NCI-H2171 (cell line): Measurements from ENCODE around the gene ADAM22.
"Not testable (repeated sequence)": the region's sequence is repeated elsewhere in the genome, so short reads cannot be mapped to it uniquely, and the experiment has no call there.

Experiments used
- DNase-seq: peaks from one replicate; lab custom pipeline; 2025; lab: John Stamatoyannopoulos, UW

Gene ADAM22

DNA sequence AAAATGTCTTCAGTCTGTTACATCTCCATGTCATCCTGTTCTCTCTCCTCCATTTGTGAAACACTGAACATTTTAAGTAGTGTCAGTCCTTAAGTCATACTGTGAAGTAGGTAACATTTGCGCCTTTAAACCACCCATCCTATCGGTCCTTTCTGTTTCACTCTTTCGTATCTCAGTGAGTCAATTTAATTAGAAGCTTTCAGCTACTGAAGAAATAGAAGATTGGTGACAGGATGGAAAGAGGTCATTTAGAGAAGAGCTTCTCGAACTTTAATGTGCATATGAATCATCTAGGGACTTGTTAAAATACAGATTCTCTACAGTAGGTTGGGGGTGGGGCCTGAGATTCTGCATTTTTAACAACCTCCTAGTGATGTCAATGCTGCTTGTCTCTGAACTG is 172.4 kb downstream of the ADAM22 start:
- no peak for DNase-seq

DNA sequence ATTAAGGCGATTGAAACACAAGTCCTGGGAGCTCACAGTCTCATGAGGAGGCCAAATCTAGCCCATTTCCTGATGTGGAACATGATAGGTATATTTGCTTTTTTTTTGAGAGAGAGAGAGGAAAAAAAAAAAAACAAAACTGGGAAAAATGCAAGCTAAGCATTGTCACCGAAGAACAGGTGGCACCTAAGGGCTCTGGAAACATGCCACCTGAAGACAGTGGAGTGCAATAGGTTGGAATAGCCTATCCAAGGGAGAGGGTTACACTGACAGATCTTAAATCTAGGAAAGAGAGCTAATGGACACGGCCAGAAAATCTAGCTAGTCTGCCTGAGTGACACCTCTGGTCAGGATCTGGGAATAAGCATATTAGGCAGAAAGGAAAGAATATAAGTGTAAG is 175.6 kb downstream of the ADAM22 start:
- peak; percentile 62 for DNase-seq

DNA sequence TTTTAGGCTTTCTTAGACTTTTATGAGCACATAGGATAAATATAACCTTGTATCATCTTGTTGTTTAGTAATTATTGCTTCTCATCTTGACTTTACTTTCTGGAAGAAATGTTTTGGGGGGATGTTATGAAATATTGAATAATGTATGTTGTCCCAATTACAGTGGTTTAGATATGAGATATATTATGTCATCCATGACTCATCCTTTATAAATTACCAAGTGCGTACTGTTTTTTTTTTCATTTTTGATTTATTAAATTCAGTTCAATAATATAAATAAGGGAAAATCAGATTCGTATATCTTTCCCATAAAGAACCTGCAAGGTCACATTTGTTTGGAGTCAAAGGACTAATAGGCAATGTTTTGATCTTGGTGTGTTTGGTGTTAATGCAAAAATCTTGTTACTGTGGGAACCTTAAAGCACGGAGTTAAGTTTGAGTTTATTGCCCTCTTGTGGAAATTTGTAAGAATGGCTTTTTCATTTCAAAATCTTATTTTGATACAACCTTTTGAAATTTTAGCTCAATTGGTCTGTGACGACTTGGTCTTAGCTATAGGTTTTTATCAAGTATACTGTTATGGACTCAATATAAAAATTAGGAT is 177.2 kb downstream of the ADAM22 start:
- peak; percentile 4 for DNase-seq

DNA sequence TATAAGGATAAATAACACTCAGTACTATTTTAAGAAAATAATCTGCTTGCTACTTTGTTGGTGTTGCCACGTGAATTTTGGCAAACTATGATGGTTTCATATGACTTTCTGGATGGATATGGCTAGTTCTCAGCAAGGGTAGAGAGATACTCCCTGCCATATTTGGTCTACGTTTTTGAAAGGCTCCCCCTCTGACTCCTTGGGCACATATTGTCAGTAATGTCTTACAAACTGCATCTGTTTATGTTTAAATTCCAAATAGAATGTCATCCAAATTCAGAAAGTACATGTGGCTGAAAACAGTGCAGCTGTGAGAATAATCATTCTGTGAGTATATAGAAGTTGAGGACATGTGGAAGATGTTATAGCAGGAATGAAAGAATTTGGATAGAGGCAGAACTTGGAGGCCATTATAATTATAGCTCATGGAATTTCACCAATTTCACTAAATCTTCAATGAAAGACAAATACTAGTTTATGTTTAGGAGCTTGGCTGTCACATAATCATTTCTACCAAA is 178.0 kb downstream of the ADAM22 start:
- DNase-seq = no peak

DNA sequence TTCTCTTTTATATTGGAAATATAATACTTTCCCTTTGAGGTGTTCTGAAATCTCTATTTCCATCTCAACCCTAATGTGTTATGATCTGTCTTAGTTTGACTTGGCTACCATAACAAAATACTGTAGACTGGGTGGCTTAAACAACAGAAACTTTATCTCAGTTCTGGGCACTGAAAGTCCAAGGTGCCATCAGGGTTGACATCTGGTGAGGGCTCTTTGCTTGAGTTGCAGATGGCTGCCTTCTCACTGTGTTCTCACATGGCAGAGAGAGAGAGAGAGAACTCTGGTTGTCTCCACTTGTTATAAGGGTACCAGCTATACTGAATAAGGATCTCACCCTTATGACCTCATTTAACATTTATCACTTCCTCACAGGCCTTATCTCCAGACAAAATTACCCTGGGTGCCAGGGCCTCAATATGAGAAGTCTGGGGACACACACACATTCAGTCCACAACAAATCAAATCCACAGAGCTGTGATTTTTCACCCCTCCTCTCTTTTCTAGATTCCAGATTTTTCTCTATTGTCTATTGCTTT is 181.3 kb downstream of the ADAM22 start:
- DNase-seq = peak; percentile 21

DNA sequence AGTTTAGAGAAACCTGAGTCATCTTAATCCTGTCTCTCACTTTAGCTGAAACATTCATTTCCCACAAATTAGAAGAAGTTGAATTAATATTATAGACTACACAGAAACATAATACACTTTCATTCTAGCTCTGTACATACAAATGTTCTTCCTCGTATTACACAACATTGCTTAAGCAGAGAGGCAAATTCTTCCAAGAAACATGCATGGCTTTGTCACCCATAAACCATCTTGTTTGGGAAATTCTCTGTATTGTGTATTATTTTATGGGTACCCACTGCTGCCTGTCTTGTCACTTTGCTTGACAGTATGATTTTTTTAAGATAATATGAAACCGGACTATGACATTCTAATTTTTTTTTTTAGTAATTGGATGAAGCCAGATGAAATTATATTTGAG is 181.8 kb downstream of the ADAM22 start:
- no peak for DNase-seq

DNA sequence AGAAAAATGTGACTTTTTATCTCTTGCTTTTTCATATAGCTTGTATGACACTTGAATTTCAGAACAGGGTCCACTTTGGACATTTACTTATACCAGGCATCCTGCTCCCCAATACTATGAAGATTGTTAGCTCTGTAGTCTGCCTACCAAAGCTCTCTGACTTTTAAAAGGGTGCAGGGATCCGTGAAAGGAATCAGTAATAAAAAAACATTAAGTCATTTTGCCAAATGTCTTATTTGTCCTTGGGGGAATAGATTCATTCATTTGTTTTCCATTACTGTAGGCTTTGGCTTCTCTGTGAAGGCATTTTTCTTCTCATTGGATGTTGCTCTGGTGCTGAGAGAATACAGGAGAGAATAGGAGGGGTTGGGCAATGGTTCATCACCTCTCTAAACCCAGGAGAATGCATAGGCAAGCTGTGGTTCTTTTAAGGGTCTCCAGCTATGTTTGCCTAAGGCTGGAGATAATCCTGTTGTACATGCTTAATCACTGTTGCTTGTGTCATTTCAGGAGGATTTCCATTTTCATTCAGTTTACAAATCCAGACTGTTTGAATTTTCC is 182.3 kb downstream of the ADAM22 start:
- DNase-seq = peak; percentile 1

DNA sequence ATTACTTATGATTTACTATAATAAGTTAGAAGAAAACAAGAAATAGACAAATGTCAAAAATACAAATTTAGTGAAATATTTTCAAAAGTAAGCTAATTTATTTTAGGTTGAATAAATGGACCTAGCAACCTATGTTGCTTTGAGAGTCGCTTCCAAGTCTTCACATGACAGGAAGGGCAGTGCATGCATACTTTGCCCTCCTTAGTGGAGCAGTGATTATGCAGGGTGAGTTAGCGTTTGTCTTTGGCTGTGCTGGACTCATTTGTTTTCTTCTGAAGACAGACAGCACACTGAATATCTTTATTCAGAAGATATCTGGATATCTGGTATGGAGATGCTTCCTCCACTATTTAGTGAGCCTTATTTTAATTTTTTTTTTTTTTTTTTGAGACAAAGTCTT is 183.3 kb downstream of the ADAM22 start:
- no peak for DNase-seq

DNA sequence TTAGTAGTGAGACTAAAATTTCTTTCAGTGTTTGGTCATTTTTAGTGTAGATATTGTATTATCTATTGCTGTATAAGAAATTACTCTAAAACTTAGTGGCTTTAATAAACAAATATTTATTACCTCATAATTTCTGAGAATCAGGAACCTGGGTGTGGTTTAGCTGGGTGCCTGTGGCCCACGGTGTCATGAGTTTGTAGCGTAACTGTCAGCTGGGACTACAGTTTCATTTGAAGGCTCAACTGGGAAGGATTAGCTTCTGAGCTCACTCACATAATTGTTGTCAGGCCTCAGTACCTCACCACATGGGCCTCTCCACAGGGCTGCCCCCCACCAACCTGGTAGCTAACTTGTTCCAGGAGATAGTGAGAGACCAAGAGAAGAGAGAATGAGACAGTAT is 187.3 kb downstream of the ADAM22 start:
- no peak for DNase-seq

DNA sequence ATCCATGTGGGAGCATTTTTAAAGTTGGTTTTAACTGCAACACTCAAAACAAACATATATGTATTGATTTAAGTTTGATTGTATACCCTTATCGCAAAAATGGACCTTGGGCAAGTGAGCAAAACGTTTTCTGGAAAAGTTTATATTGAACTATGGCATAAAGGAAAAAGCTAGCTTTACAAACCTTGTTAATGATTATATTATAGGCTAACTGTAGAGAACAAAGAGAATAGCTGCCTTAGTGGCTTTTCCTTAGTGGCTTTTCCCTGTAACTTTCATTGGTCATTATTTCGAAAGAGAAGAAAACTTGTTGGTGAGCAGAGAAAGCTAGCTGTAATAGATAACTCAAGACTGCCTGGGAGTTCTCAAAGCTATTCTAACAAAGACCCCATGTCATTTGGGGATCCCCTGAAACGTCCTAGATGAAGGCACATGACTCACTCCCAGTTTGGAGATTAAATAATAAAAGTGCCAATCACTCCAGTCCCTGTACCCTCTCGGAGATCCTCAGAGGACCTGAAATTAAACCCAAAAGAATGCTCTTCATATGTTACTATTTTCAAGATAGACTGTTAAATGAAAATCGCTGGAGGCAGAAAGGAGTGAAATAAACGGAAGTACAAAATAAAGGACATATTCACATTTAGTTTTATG is 193.7 kb downstream of the ADAM22 start:
- DNase-seq = no peak

DNA sequence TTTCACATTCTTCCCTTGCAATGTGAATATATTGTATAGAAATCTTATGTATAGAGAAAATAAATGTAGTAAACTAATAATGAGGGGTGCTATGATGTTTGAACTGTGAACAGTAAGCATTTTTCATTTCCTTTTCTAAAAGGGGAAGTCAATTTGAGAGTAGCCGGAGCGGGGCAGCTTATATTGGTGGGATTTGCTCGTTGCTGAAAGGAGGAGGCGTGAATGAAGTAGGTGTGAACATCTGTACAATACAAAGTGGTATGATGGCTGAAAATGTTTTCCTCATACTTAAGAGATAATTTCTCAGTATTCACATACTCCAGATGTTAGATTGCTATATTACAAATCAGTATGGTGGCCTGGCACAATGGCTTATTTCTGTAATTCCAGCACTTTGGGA is 198.7 kb downstream of the ADAM22 start:
- no peak for DNase-seq

DNA sequence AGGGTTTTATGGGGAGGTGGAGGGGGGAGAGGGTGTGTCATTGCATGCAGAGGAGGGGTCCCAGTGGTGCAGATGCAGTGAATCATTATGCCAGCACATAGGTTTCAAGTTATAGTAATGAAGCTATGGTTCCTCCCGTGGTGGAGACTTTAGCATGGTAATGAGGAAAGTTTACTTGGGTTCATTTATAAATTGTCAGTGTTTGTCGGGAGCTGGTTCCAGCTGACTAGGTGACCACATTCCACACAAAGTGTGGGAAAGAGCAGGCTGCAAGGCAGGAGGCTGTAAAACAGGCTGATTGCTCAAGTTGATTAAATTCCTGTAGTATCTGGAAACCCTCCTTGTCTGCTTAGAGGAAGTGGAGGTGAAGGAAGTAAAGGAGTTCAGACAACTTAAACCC is 206.9 kb downstream of the ADAM22 start:
- no peak for DNase-seq

DNA sequence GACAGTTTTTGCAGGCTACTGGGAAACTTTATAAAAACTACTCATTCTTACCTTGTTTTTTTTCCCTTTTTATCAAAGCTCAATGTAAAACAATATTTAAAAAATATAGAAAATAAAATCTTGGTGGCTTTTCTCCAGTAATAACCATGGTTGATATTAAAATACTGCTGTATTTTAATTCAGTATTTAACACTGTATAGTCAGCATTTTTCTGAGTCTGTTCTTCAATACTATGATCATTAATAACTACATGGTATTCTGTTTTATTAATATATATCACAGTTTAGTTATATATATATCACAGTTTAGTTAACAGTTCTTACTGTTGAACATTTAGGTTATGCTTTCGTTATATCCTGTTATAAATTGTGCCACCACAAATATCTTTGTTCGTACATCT is 207.4 kb downstream of the ADAM22 start:
- no peak for DNase-seq

DNA sequence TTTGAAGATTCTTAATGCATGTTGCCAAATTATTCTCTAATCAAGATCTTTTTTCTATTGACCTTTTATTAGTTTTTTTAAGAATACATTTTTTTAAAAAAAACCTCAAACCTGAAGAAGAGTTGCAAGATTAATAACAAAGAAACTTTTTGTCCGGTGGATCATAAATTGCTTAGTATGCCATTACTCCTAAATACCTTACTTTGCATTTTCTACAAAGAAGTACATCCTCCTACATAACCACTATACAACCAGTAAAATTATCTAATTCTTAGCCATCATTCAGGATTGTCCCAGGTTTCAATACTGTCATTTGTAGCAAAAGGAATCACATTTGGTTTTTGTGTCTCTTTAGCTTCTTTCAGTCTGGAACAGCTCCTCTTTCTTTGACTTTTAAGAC is 207.9 kb downstream of the ADAM22 start:
- no peak for DNase-seq

DNA sequence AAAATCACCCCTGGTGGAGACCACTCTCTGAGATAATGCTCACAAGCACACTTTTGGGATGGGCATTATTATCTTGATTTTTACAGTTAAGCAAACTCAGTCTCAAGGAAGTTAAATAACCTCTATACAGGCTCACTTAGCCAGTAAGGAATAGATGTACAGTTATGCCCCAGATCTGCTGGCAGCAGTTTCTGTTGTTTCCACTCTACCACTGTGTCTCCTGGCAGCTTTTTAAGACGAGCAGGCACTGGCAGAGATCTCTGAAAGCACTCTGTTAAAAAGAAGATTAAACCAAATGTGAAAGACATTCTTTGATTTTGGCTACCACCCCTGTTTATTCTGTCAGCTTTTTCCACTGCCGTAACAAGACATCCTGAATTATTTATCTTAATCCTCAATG is 212.6 kb downstream of the ADAM22 start:
- DNase-seq = no peak

DNA sequence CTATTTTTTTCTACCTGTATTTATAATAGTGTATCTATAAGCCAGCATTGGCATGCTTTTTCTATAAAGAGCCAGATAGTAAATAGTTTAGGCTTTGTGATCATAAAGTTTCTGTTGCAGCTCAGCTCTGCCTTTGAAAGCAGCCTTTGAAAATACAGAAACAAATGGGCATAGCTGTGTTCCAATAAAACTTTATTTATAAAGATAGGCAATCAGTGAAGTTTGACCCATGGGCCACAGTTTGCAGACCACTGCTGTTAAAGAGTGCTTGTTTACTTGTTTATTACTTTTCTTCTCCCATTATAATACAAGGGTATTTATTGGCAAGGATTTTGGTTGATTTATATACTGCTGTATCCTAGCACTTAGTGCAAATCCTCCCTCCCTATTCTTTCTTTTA is 213.3 kb downstream of the ADAM22 start:
- no peak for DNase-seq

DNA sequence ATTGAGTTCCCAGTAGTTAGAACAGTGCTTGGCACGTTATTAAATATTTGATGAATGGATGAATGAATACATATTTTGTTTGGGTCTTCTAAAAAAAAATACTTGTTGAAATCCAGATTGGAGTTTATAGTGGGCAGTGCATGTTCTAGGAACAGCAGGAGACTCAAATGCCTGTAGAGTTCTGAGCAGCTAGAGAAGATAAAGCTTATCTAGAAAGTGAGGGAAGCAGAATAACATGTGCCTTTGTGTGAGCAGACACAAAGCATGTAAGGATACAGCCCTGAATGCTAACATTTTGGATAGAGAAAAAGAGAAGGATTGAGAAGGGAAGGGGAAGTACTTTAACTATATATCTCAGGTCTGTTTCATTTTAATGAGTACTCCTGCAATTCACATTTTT is 213.9 kb downstream of the ADAM22 start:
- DNase-seq = no peak

DNA sequence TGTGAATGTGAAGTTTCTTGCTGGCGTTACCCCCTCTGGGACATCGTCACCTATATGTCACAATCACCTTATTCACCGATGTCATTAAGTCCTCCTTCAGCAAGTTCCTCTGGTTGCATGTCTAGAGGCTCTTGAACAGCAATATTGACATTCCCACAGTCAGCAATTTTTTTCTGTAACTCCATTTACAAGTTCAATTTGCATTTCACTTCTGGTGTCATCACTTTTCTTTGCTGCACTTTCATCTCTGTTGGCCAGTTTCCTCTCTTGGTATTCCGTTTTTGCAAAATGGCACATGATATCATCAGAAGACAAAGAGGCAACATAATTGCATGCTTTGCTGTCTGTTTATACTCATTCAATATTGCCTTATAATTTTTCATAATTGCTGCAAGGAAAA is 216.0 kb downstream of the ADAM22 start:
- no peak for DNase-seq

DNA sequence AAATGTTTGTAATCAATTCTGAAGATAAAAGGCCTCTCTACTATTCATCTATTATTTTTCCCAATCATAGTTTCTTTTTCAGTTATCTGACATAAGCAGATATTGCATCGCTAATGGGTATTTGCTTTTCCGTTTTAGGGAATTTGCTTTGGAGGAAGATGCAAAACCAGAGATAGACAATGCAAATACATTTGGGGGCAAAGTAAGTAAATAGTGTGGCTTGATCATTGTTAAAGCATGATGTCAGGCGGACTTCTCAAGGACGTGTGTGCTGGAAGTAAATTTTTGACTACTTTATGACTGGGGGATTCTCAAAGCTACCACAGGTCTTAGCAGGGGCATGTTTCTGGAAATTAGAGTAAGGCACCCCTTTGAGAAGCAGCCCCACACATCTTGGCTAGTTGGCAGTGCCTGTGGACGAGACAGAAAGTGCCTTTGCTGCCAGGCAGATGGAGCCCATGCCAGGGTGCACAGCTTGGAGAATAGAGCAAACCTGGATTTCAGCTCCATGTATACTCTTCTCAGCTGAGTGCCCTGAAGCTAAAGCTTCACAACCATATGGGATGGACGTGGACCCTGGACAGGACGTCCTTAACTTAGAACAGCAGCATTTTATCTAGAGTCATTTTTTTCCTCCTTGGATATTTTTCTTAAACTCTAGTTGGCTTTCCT is 217.2 kb downstream of the ADAM22 start:
- no peak for DNase-seq

DNA sequence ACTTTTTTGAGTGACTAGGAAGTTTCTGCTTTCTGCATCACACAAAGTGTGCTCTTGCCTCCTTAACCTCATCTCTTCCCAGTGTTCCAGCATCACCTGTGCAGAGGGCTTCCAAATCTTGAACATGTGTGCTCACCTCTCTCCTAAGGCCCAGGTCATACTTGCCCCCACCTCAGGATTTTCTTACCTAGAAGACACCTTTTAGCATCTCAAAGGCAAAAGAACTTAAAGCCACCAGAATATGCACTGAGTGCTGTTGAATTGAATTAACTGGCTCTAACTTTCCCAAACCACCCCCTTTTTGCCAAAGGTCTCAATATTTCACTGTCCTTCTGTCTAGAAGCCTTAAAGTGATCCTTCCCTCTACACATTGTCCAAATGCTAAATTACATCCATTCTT is 219.3 kb downstream of the ADAM22 start:
- no peak for DNase-seq

DNA sequence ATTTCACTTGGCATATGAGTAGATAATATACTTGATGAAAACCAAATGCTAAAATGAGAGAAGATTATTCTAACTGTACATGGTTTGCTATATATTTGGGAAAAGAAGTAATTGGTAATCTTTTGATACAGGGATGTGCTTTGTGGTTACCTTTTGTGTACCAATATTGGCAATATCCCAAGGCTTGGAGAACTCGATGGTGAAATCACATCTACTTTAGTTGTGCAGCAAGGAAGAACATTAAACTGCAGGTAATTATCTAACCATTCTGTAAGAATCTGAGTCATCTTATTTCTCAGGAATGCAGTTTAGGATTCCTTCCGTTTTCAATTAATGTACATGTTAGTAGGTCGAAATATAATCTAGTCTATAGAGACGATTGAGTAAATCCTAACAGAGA is 221.7 kb downstream of the ADAM22 start:
- DNase-seq = no peak

DNA sequence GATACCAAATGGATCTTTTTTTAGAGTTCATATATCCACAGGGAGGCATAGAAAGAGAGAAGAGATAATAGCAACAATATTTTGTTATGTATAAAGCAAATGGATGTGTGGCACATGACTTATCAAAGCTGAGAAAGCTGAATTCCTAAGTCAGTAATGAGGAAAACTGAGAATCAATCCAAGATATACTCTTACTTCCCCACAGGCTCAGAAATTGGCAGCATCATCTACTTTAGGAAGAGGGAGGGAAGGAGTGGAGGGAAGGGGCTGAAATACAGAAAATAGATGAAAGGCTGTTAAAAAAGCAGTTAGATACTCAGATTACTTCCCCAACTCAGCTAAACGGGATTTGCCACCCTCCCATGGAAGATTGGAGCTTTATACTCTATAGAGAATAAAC is 222.3 kb downstream of the ADAM22 start:
- no peak for DNase-seq

DNA sequence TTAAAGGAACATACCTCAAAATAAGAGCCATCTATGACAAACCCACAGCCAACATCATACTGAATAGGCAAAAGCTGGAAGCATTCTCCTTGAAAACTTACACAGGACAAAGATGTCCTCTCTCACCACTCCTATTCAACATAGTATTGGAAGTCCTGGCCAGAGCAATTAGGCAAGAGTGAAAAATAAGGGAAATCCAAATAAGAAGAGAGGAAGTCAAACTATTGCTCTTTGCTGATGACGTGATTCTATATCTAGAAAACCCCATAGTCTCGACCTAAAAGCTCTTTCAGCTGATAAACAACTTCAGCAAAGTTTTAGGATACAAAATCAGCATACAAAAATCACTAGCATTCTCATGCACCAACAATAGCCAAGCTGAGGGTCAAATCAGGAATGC is 225.7 kb downstream of the ADAM22 start:
- DNase-seq = not testable (repeated sequence)
